NCI-H526 treated with DMSO at 0.1 percent for 48 hours (cell line): ENCODE data around the gene ELF3.
A peak's percentile ranks its signal among the peaks of the same experiment; 100 is the strongest.
"Not testable (repeated sequence)": the region's sequence is repeated elsewhere in the genome, so short reads cannot be mapped to it uniquely, and the experiment has no call there.

Experiments
- DNase-seq: peaks from one replicate; lab custom pipeline; 2025; lab: John Stamatoyannopoulos, UW

The ELF3 gene

DNA sequence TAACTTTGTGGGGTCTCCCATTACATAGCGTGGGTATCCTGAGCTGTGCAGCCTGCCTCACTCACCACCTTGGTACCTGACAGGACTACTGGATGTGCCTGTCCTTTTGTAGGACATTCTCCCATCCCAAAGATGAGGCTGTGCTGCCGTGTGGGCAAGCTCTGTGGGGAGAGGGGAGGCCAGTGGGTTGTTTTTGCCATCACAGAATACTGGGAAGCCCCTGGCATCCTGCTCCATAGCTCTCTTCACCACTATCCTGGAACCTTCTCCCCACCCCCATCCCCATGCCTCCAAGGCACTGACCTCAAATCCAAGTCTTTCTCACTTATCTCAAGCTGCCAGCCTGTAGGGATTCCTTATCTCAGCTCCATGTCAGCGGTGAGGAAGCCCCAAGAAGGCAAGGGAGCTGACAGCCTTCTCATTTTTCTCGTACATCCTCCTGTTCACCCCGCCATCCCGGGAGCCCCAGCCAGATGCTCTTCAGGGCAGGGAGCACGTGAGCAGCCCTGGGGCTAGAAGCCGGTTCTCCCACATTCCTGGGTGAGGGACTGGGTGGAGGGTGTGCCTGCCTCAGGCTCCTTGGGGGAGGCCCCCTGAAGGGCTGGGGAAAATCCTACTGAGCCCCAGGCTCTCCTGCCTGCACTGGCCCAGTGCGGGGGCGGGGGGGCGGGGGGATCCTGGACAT is 2.4 kb upstream of the ELF3 start:
- DNase-seq: peak; percentile 35

DNA sequence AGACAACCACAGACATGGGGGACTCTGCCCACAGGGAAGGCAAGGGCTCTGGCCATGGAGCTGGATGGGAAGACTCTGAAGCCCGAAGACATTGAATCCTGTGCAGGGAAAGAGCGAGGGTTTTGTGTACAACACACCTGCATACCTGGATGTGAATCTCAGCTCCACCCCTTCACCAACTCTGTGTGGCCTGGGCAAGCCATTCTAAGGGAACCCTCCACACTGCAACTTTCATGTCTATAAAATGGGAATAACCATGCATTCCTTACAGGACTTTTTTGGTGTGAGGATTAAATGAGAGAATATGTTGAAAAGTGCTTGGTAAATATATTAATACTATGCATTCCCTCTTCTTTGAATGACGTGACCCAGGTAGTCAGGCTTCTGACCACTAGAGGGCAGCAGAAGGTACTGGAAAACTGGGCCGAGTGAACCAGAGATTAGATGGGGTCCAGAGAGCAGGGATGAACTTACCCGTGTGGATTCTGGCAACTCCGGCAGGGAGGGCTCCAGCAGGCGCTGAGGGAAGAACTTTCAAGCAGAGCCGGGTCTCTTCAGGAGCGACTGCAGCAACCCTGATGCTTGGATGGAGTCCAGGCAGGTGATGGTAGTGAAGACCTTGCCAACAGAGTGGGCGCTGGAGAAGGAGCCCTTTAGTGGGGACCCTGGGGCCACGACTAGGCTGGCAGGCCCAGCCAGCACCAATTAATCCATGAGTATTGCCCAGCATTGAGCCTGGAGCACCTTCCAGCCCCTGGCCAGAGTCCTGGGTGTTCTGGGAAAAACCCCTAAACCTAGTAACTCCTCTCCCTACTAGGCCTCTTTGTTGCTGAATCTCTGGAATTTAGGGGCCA is 834 bp upstream of the ELF3 start:
- DNase-seq: peak; percentile 86

DNA sequence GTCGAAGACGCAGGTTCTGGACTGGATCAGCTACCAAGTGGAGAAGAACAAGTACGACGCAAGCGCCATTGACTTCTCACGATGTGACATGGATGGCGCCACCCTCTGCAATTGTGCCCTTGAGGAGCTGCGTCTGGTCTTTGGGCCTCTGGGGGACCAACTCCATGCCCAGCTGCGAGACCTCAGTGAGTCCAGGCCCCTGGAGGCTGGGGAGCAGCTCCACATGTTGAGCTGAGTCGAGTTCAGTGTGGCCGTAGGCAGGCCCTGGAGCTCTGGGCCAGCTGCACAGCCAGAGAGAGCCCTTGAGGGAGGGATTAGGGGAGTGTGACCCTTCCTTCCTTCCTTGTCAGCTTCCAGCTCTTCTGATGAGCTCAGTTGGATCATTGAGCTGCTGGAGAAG is 1.6 kb downstream of the ELF3 start:
- DNase-seq: no peak

DNA sequence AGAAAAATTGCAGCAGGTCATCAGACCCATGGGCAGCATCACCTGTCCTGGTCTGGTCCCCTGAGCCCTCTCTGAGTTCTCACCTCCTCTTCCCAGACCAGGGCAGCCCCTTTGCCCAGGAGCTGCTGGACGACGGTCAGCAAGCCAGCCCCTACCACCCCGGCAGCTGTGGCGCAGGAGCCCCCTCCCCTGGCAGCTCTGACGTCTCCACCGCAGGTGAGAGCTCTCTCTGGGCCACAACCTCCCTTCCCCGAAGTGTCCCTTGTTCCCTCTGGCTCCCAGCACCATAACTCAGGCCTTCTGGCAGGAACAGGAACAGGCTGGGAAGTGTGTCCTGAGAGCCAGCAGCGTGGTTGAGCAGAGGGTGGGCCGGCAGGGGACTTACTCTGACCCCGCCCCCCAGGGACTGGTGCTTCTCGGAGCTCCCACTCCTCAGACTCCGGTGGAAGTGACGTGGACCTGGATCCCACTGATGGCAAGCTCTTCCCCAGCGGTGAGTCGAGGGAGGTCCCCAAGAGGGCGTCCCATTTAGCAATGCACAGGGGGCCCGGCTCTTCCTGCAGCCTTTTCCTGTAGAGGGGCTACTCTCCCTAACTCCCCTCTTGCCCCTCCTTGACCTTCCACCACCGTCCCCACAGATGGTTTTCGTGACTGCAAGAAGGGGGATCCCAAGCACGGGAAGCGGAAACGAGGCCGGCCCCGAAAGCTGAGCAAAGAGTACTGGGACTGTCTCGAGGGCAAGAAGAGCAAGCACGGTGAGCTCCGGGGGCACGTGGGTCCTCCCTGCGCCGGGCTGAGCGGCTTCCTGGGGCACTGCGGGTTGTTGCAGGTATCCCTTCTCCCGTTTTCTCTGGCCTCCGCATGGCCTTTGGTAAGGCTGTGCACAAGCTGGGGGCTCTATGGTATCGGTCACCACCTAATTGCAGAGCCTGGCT is 2.4 kb downstream of the ELF3 start:
- no peak for DNase-seq

DNA sequence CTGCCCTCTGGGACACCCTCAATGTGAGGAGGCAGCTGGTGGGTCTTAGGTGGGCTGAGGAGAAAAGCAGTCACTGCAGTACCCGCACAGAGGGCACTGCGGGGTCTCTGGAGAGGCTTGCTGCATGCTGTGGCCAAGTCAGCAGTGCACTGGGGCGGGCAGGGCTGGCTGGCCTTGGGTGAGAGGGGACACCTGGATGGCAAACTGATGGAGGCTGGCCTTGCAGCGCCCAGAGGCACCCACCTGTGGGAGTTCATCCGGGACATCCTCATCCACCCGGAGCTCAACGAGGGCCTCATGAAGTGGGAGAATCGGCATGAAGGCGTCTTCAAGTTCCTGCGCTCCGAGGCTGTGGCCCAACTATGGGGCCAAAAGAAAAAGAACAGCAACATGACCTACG is 3.2 kb downstream of the ELF3 start:
- DNase-seq: no peak

DNA sequence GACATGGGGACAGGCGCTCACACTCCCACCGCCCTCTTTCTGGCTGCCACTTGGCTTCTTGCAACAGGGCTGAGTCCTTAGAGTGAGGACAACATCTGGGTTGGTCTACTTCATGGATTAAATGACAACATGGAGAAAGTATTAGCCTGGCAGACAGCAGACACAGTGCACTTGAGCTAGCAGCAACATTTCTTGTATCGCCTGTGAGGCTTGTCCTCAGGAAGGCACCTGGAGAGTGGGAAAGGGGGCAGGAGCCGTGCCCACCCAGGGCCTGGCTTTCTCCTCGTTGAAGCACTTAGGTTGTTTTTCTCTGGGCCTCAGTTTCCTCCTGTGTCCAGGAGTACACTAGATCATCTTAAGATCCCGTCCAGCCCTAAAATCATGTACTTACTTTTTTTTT is 3.7 kb downstream of the ELF3 start:
- DNase-seq: no peak

DNA sequence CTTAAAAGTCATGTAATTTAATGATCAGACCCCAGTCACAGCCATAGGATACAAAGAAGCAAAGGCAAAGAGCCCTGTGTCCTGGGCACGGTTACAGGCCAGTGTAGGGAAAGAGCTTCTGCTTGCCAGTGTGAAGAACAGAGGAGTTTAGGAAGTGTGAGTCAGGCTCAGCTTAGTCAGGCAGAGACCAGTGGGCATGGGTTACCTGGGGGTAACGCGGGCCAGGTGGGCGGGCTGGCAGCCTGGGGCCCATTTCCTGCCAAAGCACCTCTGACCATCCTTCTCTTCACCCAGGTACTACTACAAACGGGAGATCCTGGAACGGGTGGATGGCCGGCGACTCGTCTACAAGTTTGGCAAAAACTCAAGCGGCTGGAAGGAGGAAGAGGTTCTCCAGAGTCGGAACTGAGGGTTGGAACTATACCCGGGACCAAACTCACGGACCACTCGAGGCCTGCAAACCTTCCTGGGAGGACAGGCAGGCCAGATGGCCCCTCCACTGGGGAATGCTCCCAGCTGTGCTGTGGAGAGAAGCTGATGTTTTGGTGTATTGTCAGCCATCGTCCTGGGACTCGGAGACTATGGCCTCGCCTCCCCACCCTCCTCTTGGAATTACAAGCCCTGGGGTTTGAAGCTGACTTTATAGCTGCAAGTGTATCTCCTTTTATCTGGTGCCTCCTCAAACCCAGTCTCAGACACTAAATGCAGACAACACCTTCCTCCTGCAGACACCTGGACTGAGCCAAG is 4.7 kb downstream of the ELF3 start:
- no peak for DNase-seq

DNA sequence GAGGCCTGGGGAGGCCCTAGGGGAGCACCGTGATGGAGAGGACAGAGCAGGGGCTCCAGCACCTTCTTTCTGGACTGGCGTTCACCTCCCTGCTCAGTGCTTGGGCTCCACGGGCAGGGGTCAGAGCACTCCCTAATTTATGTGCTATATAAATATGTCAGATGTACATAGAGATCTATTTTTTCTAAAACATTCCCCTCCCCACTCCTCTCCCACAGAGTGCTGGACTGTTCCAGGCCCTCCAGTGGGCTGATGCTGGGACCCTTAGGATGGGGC is 5.2 kb downstream of the ELF3 start:
- no peak for DNase-seq

DNA sequence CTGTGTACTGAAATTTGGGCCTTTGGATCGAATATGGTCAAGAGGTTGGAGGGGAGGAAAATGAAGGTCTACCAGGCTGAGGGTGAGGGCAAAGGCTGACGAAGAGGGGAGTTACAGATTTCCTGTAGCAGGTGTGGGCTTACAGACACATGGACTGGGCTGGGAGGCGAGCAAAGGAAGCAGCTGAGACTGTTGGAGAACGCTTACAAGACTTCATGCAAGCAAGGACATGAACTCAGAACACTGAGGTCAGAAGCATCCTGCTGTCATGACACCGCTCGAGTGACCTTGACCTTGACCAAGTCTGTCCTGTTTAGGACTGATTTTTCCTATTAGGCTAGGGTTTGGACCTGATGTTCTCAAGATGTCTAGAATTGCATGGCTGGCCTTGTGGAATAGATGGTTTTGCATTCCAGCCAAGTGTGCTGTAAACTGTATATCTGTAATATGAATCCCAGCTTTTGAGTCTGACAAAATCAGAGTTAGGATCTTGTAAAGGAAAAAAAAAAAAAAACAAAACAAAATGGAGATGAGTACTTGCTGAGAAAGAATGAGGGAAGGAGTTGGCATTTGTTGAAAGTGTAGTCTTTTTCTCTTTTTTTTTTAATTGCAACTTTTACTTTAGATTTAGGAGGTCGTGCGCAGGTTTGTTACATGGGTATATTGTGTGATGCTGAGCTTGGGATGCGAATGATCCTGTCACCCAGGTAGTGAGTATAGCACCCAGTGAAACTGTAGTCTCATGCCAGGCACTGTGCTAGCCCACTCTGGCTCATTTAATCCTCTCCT is 5.8 kb downstream of the ELF3 start:
- DNase-seq: no peak

DNA sequence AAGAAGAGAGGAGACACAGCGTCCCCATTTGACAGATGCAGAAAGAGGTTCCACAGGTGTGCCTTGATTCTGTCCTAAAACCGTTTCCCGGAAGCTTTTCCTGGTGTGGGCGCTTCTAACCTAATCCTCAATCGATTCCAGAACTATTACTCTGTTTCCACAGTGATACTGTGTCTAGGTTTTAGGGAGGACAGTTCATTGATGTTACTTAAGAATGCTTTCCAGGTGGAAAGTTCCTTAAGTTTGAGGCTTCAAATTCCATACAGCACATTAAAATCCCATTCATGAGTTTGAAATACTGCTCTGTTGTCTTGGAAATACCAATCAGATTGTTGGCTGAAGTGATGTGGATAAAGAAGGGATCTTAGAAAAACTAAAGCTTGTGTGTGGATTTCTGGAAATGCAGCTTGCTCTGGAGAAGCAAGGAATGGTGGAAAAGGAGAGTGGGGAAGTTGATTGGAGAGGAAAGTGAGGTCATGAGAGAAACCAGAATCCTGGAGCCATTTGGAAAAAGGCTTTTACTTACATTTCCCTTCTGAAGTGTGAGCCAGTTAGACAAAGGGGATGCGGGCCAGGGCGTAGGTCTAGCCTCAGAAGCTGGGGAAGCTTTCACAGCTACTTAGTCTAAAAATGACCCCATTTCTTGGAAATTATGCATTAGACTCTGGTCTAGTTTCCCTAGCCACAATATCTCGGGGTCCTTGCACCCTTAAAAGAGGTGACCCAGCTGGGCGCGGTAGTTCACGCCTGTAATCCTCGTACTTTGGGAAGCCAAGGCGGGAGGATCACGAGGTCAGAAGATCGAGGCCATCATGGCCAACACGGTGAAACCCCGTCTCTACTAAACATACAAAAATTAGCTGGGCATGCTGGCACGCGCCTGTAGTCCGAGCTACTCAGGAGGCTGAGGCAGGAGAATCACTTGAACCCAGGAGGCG is 6.7 kb downstream of the ELF3 start:
- no peak for DNase-seq

DNA sequence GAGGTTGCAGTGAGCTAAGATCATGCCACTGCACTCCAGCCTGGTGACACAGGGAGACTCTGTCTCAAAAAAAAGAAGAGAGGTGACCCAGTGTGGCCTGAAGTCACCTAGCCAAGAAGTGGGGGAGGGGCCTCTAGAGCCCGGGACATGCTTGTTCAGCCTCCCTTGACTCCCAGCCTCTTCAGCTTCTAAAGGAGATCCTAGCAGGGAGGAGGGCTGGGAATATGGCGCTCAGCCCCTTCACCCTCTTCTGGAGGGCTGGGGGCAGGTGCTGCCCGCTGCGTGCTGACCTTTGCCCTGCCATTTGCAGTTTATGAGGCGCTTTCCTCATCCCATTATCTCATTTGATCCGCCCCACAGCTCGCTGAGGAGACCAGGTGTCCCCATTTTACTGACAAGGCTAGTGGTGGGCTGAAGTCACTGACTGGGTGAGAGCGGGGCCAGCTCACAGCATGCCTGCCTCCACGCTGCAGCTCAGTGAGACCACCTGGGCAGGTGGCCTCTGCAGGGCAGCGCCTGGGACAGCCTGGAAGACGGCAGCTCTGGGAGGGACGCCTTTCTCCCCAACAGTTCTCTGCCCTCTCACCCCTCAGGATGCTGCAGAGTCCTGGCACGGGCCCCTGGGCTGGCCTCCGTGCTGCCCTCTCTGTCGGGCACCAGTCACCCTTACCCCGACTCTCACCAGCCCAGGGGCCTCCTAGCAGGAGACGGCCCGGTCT is 7.5 kb downstream of the ELF3 start:
- no peak for DNase-seq

DNA sequence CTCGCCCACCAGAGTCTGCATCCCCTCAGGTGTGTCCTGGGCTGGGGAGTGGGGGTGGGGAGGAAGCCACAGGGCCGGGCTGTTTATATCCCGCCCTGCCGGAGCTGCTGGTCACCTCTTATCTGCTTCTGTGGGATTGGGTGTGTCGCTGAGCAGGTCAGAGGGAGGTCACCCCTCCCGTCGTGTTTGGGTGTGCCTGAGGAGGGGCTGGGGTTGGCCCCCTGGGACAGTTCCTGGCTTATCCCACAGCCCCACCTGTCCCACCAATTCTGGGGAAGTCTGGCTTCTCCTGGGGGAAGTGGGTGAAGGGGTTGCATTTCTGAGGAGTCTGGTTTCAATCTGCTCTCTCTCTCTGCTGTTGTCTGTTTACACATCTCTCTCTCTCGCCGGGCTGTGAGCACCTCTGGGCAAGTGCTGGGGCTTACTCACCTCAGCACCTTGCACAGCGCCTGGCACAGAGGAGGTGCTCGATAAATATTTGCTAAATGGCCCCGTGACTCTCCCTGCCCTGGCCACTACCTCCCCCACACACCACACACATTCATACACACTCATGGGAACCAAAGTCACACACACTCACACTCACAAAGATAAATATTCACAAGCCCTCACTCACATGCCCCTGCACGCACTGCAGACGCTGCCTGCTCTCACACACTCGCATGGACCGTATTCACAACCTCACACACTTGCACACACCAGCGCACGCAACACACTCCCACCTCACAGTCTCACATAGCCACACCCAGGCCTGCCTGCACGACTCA is 8.3 kb downstream of the ELF3 start:
- peak; percentile 78 for DNase-seq

DNA sequence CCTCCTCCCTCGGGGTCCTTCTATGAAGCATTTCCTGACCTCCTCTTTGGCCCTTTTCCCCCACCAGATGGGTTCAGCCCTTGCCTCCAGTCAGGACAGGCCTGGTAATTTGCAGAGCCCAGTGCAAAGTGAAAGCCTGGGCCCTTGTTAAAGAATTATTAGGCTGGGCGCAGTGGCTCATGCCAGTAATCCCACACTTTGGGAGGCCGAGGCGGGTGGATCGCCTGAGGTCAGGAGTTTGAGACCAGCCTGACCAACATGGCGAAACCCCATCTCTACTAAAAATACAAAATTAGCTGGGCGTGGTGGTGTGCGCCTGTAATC is 8.8 kb downstream of the ELF3 start:
- DNase-seq: not testable (repeated sequence)

DNA sequence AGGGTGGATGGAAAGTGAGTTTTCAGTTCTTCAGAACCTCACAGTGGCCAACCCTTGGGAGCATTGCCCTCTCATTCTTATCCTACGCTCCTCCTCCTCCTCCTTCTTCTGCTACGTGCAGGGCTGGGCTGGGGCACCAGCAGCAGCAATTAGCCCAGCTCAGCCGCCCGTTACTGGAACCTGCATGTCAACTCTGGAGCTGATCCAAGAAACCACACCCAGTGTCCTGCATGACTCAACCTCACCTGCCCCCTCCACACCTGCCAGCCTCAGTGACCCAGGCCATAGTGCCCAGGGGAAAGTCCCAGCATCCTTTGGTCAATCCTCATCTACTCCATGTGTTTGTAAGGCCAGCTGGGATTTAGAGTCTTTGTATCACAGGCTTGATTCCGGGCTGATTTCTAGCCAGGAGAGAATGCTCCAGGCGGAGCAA is 12.6 kb downstream of the ELF3 start:
- peak; percentile 43 for DNase-seq

DNA sequence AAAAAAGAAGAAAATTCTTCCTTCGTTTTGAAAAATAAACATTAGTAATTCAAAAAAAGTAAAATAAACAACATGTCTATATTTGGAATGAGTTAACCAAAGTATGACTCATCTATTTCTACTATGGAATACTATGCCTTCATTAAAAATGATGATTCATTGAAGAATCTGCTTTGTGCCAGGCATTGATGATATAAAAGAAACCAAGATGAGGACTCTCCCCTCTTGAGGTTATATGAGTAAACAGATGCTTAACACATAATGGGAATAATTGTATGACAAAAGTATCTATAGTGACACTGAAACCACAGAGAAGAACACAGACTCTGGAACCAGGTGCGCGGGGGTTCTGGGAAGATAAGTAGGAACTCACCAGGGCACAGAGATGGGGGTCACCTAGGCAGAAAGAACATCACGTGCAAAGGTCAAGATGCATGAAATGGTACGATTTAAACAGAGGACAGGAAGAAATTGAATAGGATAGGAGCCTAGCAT is 18.8 kb downstream of the ELF3 start:
- DNase-seq: no peak

DNA sequence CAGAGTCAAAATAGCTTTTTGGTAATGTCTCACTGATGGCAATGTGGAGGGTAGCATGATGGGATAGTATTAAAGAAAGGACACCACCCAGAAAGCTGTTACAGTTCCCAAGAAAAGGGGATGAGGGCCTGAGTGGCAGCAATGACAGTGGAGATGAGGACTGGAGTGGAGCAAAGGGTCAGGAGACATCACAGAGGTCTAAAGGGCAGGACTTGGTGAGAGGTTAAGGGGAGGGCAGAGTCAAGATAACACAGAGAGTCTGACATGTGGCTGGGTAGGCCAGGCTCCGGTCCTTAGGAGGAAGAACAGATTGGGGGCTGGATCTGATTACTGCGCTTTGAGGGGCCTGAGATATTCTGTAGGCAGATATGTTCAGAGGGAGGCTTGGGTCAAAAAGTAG is 19.3 kb downstream of the ELF3 start:
- DNase-seq: no peak

DNA sequence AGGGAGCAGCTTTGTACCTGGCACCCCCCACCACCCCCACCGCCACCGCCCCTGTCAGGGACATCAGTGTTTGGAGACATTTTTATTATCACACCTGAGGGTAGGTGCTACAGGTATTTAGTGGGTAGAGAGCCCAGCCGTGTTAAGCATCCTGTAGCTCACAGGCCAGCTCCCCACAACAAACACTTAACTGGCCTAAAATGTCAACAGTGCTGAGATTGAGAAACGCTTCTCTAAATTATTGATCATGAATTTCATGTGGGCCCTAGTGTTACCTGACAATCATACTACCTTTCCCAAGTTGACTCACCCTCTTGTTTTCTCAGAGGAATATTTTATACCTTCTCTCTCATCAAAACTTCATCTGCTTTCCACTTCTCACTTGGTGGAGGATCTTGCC is 21.4 kb downstream of the ELF3 start:
- DNase-seq: no peak

DNA sequence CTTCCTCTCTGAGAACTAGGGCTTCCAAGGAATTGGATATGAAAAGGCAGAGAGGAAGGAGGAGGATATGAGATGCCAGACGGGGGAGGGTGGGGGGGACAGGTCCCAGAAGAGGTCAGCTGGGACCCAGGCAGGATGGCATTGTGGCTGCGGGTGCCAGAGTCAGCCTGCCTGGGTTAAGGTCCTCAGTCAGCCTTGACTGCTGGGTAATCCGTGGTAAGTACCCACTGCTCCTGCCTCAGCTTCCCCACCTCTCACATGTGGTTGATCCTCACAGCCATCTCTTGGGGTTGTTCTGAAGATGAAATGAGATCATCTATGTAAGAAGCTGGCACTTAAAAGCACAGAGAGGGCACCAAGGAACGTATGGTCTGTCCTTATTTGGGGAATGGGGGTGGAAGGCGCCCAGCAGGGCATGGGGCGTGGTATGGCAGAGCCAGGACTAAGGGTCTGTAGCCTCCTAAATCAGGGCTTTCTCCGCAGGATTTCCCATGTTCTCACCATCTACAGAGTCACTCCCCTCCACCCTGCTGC is 23.8 kb downstream of the ELF3 start:
- no peak for DNase-seq
